ENCODE results near the gene GLS. TPM values are rescaled to one million over a fixed set of nuclear protein-coding genes. Genes with fewer than 3 reads are reported as not detected.
"Not testable (repeated sequence)": the region's sequence is repeated elsewhere in the genome, so short reads cannot be mapped to it uniquely, and the experiment has no call there.

GLS gene
- total and polyA plus RNA-seq, 4 donors, result 31.1 to 318 (median 104) TPM

DNA sequence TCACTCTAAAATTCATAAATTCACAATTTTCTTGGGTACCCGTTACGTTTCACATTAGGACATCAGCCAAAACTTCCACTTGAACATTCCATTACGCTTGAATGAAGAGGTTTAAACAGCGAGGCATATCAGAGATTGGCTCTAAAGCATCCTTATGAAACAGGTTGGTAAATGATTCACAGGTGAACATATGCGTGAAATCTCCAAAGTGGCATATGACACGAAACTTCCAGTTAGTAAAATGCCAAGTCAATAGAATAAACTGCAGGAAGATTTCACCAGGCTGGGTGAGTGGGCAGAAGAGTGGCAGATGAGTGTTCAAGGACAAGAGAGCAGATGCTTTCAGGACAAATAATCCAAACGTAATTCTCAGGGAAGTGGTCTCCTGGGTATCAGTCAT, 33.9 kb upstream of the GLS start:
- ATAC-seq (ENCODE audit: insufficient read depth, low FRiP score) (peak; percentile 45), DNase-seq (peak in 2 of 3 donors; percentile 54 to 77)
- peaks cover 0 to 6% (median 0%) of the 10 kb centered on the region in 5 donors for H3K4me1 ChIP-seq (ENCODE audit: control insufficient read depth in 5 of 5, insufficient read depth in 5 of 5, low read length in 5 of 5)
- H3K9ac ChIP-seq (ENCODE audit: insufficient read depth in 1 of 2, low read length in 2 of 2), result no peak overlapping the region
- no peak overlapping the region for H3K4me3 ChIP-seq
- 69 to 81% methylated on average over 7 of the region's 7 CpGs for WGBS, 2 donors
- TF ChIP-seq, protein P1, sequence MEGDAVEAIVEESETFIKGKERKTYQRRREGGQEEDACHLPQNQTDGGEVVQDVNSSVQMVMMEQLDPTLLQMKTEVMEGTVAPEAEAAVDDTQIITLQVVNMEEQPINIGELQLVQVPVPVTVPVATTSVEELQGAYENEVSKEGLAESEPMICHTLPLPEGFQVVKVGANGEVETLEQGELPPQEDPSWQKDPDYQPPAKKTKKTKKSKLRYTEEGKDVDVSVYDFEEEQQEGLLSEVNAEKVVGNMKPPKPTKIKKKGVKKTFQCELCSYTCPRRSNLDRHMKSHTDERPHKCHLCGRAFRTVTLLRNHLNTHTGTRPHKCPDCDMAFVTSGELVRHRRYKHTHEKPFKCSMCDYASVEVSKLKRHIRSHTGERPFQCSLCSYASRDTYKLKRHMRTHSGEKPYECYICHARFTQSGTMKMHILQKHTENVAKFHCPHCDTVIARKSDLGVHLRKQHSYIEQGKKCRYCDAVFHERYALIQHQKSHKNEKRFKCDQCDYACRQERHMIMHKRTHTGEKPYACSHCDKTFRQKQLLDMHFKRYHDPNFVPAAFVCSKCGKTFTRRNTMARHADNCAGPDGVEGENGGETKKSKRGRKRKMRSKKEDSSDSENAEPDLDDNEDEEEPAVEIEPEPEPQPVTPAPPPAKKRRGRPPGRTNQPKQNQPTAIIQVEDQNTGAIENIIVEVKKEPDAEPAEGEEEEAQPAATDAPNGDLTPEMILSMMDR (IDR thresholded peaks at IDR 0.05; ENCODE audit: control extremely low read depth, extremely low read depth), result no peak
- no peaks in the 10 kb centered on the region for H3K9me3 ChIP-seq (ENCODE audit: control insufficient read depth in 4 of 4, insufficient read depth in 3 of 4, low read length in 3 of 4)
- H3K27ac ChIP-seq (ENCODE audit: low read depth in 1 of 2, low read length in 1 of 2), result no peak overlapping the region
- no peaks in the 10 kb centered on the region for H3K36me3 ChIP-seq (ENCODE audit: control insufficient read depth in 4 of 4, insufficient read depth in 4 of 4, low read length in 4 of 4)
- H3K27me3 ChIP-seq (ENCODE audit: control insufficient read depth in 3 of 3, insufficient read depth in 3 of 3, low read length in 2 of 3), result no peaks in the 10 kb centered on the region

GRCh38 chr2:190847504-190848081, 33.0 kb upstream of the GLS start:
- H3K4me1 ChIP-seq (ENCODE audit: control insufficient read depth in 5 of 5, insufficient read depth in 5 of 5, low read length in 5 of 5), result peaks cover 0 to 6% (median 0%) of the 10 kb centered on the region in 5 donors
- H3K27ac ChIP-seq (ENCODE audit: low read depth in 1 of 2, low read length in 1 of 2), result no peak overlapping the region
- DNase-seq (peak in 2 of 3 donors; percentile 31 to 63), ATAC-seq (ENCODE audit: insufficient read depth, low FRiP score) (peak; percentile 64)
- H3K36me3 ChIP-seq (ENCODE audit: control insufficient read depth in 4 of 4, insufficient read depth in 4 of 4, low read length in 4 of 4), result no peaks in the 10 kb centered on the region
- no peak overlapping the region for H3K9ac ChIP-seq (ENCODE audit: insufficient read depth in 1 of 2, low read length in 2 of 2)
- no peaks in the 10 kb centered on the region for H3K9me3 ChIP-seq (ENCODE audit: control insufficient read depth in 4 of 4, insufficient read depth in 3 of 4, low read length in 3 of 4)
- WGBS, 2 donors, result 21 to 33% methylated on average over 3 of the region's 3 CpGs
- TF ChIP-seq, protein P1 (IDR thresholded peaks at IDR 0.05; ENCODE audit: control extremely low read depth, extremely low read depth), result no peak
- no peak overlapping the region for H3K4me3 ChIP-seq
- no peaks in the 10 kb centered on the region for H3K27me3 ChIP-seq (ENCODE audit: control insufficient read depth in 3 of 3, insufficient read depth in 3 of 3, low read length in 2 of 3)

DNA sequence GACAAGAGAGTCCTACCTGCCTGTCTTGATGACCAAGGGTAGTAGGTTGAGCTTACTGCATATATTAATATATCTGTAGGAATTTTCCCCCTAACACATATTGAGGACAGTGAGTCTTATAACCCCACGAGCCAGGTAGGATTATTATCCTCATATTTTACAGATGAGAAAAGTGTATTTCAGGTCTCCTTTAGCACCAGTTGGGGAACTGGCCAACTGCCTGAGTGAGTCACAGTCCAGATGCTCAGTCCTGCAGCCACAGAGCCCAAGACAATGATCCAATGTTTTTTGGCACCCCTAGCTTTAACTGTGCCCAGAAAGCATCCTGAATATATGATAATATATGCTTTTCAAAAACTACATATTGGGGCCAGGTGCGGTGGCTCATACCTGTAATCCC, 30.8 kb upstream of the GLS start:
- ATAC-seq (ENCODE audit: insufficient read depth, low FRiP score), result no peak
- peaks cover 0 to 6% (median 0%) of the 10 kb centered on the region in 5 donors for H3K4me1 ChIP-seq (ENCODE audit: control insufficient read depth in 5 of 5, insufficient read depth in 5 of 5, low read length in 5 of 5)
- 85 to 94% methylated on average over 2 of the region's 2 CpGs for WGBS, 2 donors
- no peak overlapping the region for H3K4me3 ChIP-seq
- no peaks in the 10 kb centered on the region for H3K36me3 ChIP-seq (ENCODE audit: control insufficient read depth in 4 of 4, insufficient read depth in 4 of 4, low read length in 4 of 4)
- no peaks in the 10 kb centered on the region for H3K27me3 ChIP-seq (ENCODE audit: control insufficient read depth in 3 of 3, insufficient read depth in 3 of 3, low read length in 2 of 3)
- TF ChIP-seq, protein P1 (IDR thresholded peaks at IDR 0.05; ENCODE audit: control extremely low read depth, extremely low read depth), result no peak
- no peak overlapping the region for H3K9ac ChIP-seq (ENCODE audit: insufficient read depth in 1 of 2, low read length in 2 of 2)
- DNase-seq, result no peak
- H3K9me3 ChIP-seq (ENCODE audit: control insufficient read depth in 4 of 4, insufficient read depth in 3 of 4, low read length in 3 of 4), result no peaks in the 10 kb centered on the region
- no peak overlapping the region for H3K27ac ChIP-seq (ENCODE audit: low read depth in 1 of 2, low read length in 1 of 2)

DNA sequence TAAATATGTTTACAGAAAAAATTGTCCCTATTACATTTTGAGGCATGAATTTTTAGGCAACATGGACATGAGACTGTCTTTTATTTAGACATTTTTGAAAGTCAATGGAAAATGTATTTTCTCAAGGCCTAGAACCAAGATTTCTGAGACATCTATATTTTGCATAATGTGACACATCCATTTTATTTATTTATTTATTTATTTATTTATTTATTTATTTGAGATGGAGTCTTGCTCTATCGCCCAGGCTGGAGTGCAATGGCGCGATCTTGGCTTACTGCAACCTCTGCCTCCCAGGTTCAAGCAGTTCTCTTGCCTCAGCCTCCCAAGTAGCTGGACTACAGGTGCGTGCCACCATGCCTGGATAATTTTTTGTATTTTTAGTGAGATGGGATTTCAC, 27.6 kb upstream of the GLS start:
- H3K9ac ChIP-seq (ENCODE audit: insufficient read depth in 1 of 2, low read length in 2 of 2); H3K36me3 ChIP-seq (ENCODE audit: control insufficient read depth in 4 of 4, insufficient read depth in 4 of 4, low read length in 4 of 4); H3K9me3 ChIP-seq (ENCODE audit: control insufficient read depth in 4 of 4, insufficient read depth in 3 of 4, low read length in 3 of 4); H3K27ac ChIP-seq (ENCODE audit: low read depth in 1 of 2, low read length in 1 of 2); ATAC-seq (ENCODE audit: insufficient read depth, low FRiP score); H3K4me1 ChIP-seq (ENCODE audit: control insufficient read depth in 5 of 5, insufficient read depth in 5 of 5, low read length in 5 of 5); H3K4me3 ChIP-seq; H3K27me3 ChIP-seq (ENCODE audit: control insufficient read depth in 3 of 3, insufficient read depth in 3 of 3, low read length in 2 of 3); DNase-seq: not testable (repeated sequence)
- WGBS, 2 donors, result 90 to 100% methylated on average over 4 of the region's 4 CpGs

Data from lung (tissue), 12 donors.